GM12878 (cell line): ENCODE measurements around the gene STX1B. TPM values are rescaled to one million over a fixed set of nuclear protein-coding genes. Genes with fewer than 3 reads are reported as not detected.

ENCODE experiments used
- ATAC-seq: fragments of 200-7000 bp; cut with Tn5 transposase; 3 replicates; pipeline ENCODE4 v1.9.1; 2020; ENCODE audit warnings: mild to moderate bottlenecking, moderate library complexity
- BruUV-seq: library from RNA; stranded (reverse); fragments of 400-500 nt; replicated peaks from 2 replicates; lab custom pipeline; 2021; lab: Mats Ljungman, UMichigan
- CTCF ChIA-PET: fragments of 300-600 bp; sonication (Branson Sonifier 250); formaldehyde crosslinking; extraction: SDS; loops from one replicate; lab custom pipeline; 2021; ENCODE audit warnings: inconsistent platforms; lab: Yijun Ruan, JAX
- POLR2A ChIA-PET: fragments of 350-600 bp; formaldehyde crosslinking; extraction: SDS; loops from one replicate; lab custom pipeline; 2021; ENCODE audit warnings: inconsistent platforms; lab: Charles Lee
- RAD21 ChIA-PET: fragments of 300-600 bp; sonication (Branson Sonifier 250); formaldehyde crosslinking; loops from one replicate; lab custom pipeline; 2023; ENCODE audit warnings: antibody characterized with exemption; ENCODE audit not compliant: unreplicated experiment; lab: Charles Lee
- SMC1A ChIA-PET: fragments of 300-600 bp; sonication (Branson Sonifier 250); formaldehyde crosslinking; loops from one replicate; lab custom pipeline; 2023; ENCODE audit not compliant: unreplicated experiment, uncharacterized antibody; lab: Charles Lee
- DNase-seq: peaks from one replicate; pipeline ENCODE4 v3.0.0-alpha.2; 2011; ENCODE audit warnings: low read depth, low spot score
- FAIRE-seq: peaks from 3 replicates; lab custom pipeline; 2011; peaks lifted over from hg19 to GRCh38; lab: Jason Lieb, UNC
- H2AFZ ChIP-seq: 2 replicates; pipeline ENCODE4 v1.6.0; 2011; ENCODE audit warnings: low read depth, low read length, control low read depth; ENCODE audit not compliant: control insufficient read depth
- H3K27ac ChIP-seq: 2 replicates; pipeline ENCODE4 v1.5.1; 2011; ENCODE audit warnings: control low read depth; ENCODE audit not compliant: control insufficient read depth, insufficient read depth
- H3K27me3 ChIP-seq, 2 experiments: replicated peaks in 1 of 2; 2 replicates each; pipeline versions ENCODE4 v1.6.0 to v1.6.1; 2011; ENCODE audit warnings: low read length in 1 of 2; ENCODE audit not compliant: control insufficient read depth in 2 of 2, insufficient read depth in 2 of 2
- H3K36me3 ChIP-seq, 2 experiments: 2 replicates each; pipeline ENCODE4 v1.5.1; 2011; ENCODE audit warnings: low read length in 1 of 2; ENCODE audit not compliant: control insufficient read depth in 2 of 2, insufficient read depth in 2 of 2
- H3K4me1 ChIP-seq: 2 replicates; pipeline ENCODE4 v1.6.1; 2011; ENCODE audit warnings: mild to moderate bottlenecking, low read length, moderate library complexity, mixed read lengths; ENCODE audit not compliant: control insufficient read depth, insufficient read depth
- H3K4me2 ChIP-seq: 2 replicates; pipeline ENCODE4 v1.6.0; 2011; ENCODE audit warnings: control low read depth; ENCODE audit not compliant: control insufficient read depth, insufficient read depth
- H3K4me3 ChIP-seq: fragments of 200-600 bp; sonication (generic); 2 replicates; pipeline ENCODE4 v1.5.1; 2016
- H3K79me2 ChIP-seq: 2 replicates; pipeline ENCODE4 v1.6.0; 2011; ENCODE audit warnings: low read length; ENCODE audit not compliant: control insufficient read depth, insufficient read depth
- H3K9ac ChIP-seq: 2 replicates; pipeline ENCODE4 v1.8.0; 2011; ENCODE audit warnings: low read length, control low read depth, mixed read lengths; ENCODE audit not compliant: control insufficient read depth, insufficient read depth
- H3K9me3 ChIP-seq: replicated peaks from 3 replicates; pipeline ENCODE4 v1.5.1; 2011; ENCODE audit warnings: mild to moderate bottlenecking, low read length; ENCODE audit not compliant: control insufficient read depth, insufficient read depth
- H4K20me1 ChIP-seq: 2 replicates; pipeline ENCODE4 v1.6.0; 2011; ENCODE audit not compliant: control insufficient read depth, insufficient read depth
- BRCA1 ChIP-seq: IDR thresholded peaks from 2 replicates; pipeline ENCODE4 v1.6.1; 2011; ENCODE audit warnings: low read depth, low read length, improper control_type of control experiment
- CBFB ChIP-seq: IDR thresholded peaks from 2 replicates; pipeline ENCODE4 v1.6.1; 2016; ENCODE audit warnings: antibody characterized with exemption, low read depth
- FOS ChIP-seq: IDR thresholded peaks from 3 replicates; pipeline ENCODE4 v1.6.1; 2011; ENCODE audit warnings: borderline replicate concordance; ENCODE audit not compliant: insufficient read length; ENCODE audit errors: extremely low read depth
- HDGF ChIP-seq: fragments of 450-650 bp; IDR thresholded peaks from 2 replicates; pipeline ENCODE4 v1.6.1; 2016; ENCODE audit warnings: antibody characterized with exemption
- PAX8 ChIP-seq: fragments of 450-650 bp; IDR thresholded peaks from 2 replicates; pipeline ENCODE4 v1.6.1; 2017; ENCODE audit warnings: mild to moderate bottlenecking, moderate library complexity
- RELB ChIP-seq: fragments of 450-650 bp; IDR thresholded peaks from 2 replicates; pipeline ENCODE4 v1.6.1; 2017; ENCODE audit warnings: low read depth, mild to moderate bottlenecking, moderate library complexity
- RFX5 ChIP-seq: IDR thresholded peaks from 2 replicates; pipeline ENCODE4 v1.6.1; 2011; ENCODE audit warnings: low read depth, low read length, improper control_type of control experiment
- RUNX3 ChIP-seq: IDR thresholded peaks from 2 replicates; pipeline ENCODE4 v1.6.1; 2012; ENCODE audit warnings: low read length, inconsistent platforms
- SP1 ChIP-seq: IDR thresholded peaks from one replicate; pipeline ENCODE4 v1.6.1; 2011; ENCODE audit warnings: low read depth, low read length
- SPI1 ChIP-seq: IDR thresholded peaks from 2 replicates; pipeline ENCODE4 v1.6.1; 2011; ENCODE audit warnings: low read depth, mild to moderate bottlenecking, low read length, moderate library complexity, borderline replicate concordance; ENCODE audit not compliant: insufficient read depth
- STAT1 ChIP-seq: fragments of 450-650 bp; conservative IDR thresholded peaks from 2 replicates; pipeline ENCODE4 v1.6.1; 2014; ENCODE audit warnings: antibody characterized with exemption, mild to moderate bottlenecking
- STAT3 ChIP-seq: IDR thresholded peaks from 2 replicates; pipeline ENCODE4 v1.6.1; 2011; ENCODE audit warnings: low read depth, low read length, improper control_type of control experiment
- USF2 ChIP-seq: IDR thresholded peaks from 2 replicates; pipeline ENCODE4 v1.6.1; 2011; ENCODE audit warnings: low read depth, low read length, improper control_type of control experiment, borderline replicate concordance
- WGBS: methylation state at CpG from one replicate; pipeline ENCODE4 v1.1.6; 2016; ENCODE audit warnings: low lambda C conversion rate; ENCODE audit not compliant: insufficient replicate concordance, insufficient coverage; ENCODE audit errors: missing lambda C conversion rate; 5-methylcytosine and 5-hydroxymethylcytosine counted together
- in situ Hi-C: fragments of 300-500 bp; cut with MboI; formaldehyde crosslinking; loops from 9 replicates; pipeline ENCODE4 v1.14.3; 2018; ENCODE audit warnings: mixed read lengths
- intact Hi-C: fragments of 100-400 bp; cut with micrococcal nuclease; formaldehyde crosslinking; loops from one replicate; pipeline ENCODE4 v1.14.2; 2022; ENCODE audit not compliant: unreplicated experiment
- polyA plus RNA-seq, 11 experiments: library from polyadenylated mRNA; depleted of rRNA in 4 of 11; unstranded in 6 of 11; stranded (reverse) in 5 of 11; fragments of >200 nt; fragmentation: Nextera tagmentation in 4 of 11; fragmentation: Illumina TruSeq in 1 of 11; extraction: Ambion mirVana in 4 of 11; extraction: Trizol in 1 of 11; gene quantifications; 1 replicate in 1 of 11; 2 replicates in 10 of 11; pipeline versions ENCODE4 v1.2.1 to v1.2.3, GENCODE V29; 2011 to 2016; ENCODE audit warnings: inconsistent platforms in 2 of 11, missing spikeins in 2 of 11, low read depth in 1 of 11
- total RNA-seq, 4 experiments: library from RNA; depleted of rRNA in 3 of 4; stranded (reverse); fragments of >200 nt in 3 of 4; fragmentation: Illumina TruSeq in 1 of 4; extraction: Trizol in 1 of 4; gene quantifications; 2 replicates each; pipeline versions ENCODE4 v1.2.1 to v1.2.3, GENCODE V29; 2013 to 2021
- TF ChIP-seq, protein P1 (sequence below): fragments of 450-650 bp; IDR thresholded peaks from 2 replicates; pipeline ENCODE4 v1.6.1; 2017; ENCODE audit warnings: mild to moderate bottlenecking, low read depth, inconsistent platforms; ENCODE audit not compliant: poor library complexity, severe bottlenecking
- TF ChIP-seq, protein P2 (sequence below): fragments of 450-650 bp; IDR thresholded peaks from 2 replicates; pipeline ENCODE4 v1.6.1; 2017; ENCODE audit warnings: mild to moderate bottlenecking, moderate library complexity

The STX1B gene
- total and polyA plus RNA-seq, 10 of the 15 experiments (the other 5 are each of a cell fraction or from before 2014, with no cell fraction given) = 0.22 to 2.5 (median 1.1) TPM

DNA sequence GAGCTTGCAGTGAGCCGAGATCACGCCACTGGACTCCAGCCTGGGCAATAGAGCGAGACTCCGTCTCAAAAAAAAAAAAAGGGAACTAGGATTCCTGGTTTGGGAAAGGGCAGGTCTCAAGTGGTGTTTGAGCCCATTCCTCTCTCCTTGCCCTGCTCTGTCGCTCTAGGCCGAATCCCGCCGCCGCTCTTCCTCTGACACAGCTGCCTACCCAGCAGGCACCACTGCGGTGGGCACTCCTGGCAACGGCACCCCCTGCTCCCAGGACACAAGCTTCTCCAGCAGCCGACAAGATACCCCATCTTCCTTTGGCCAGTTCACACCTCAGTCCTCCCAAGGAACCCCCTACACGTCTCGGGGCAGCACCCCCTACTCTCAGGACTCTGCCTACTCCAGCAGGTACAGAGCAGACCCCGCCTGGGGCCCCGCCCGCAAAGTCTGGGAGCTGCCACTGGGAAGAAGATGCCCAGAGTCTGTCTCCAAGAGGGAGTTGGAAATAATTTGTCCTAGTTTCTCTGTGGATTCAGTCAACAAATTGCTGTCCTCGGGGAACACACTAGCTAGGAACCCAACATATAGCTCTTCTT is 46.4 kb downstream of the STX1B start (continued):
- TF ChIP-seq, protein P1, sequence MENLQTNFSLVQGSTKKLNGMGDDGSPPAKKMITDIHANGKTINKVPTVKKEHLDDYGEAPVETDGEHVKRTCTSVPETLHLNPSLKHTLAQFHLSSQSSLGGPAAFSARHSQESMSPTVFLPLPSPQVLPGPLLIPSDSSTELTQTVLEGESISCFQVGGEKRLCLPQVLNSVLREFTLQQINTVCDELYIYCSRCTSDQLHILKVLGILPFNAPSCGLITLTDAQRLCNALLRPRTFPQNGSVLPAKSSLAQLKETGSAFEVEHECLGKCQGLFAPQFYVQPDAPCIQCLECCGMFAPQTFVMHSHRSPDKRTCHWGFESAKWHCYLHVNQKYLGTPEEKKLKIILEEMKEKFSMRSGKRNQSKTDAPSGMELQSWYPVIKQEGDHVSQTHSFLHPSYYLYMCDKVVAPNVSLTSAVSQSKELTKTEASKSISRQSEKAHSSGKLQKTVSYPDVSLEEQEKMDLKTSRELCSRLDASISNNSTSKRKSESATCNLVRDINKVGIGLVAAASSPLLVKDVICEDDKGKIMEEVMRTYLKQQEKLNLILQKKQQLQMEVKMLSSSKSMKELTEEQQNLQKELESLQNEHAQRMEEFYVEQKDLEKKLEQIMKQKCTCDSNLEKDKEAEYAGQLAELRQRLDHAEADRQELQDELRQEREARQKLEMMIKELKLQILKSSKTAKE = no peak
- TF ChIP-seq USF2 = no peak

GRCh38 chr16:30961384-30961783 is 49.1 kb downstream of the STX1B start:
- no peak overlapping the region for H3K4me3 ChIP-seq
- POLR2A ChIA-PET = no interaction called here
- FAIRE-seq = no peak
- H3K36me3 ChIP-seq = peaks cover 28 to 31% of the 10 kb centered on the region in 2 experiments
- CTCF ChIA-PET = no interaction called here
- peaks cover 12% of the 10 kb centered on the region for H3K79me2 ChIP-seq
- RAD21 ChIA-PET = no interaction called here
- H3K27me3 ChIP-seq = no peaks in the 10 kb centered on the region
- H3K4me1 ChIP-seq = peaks cover 8% of the 10 kb centered on the region
- no peak overlapping the region for H2AFZ ChIP-seq
- SMC1A ChIA-PET = interaction anchor here (1.7 kb wide), 1 partner anchor 24 kb away, joined by 3 read pairs; the partner anchor contains the start of gene HSD3B7
- in situ Hi-C loops (no loop called here), intact Hi-C loops (no loop called here)
- no peak overlapping the region for H3K9ac ChIP-seq
- H3K27ac ChIP-seq = no peak overlapping the region
- no peaks in the 10 kb centered on the region; the same call in 1 of the 2 replicates for H4K20me1 ChIP-seq
- no peak for ATAC-seq
- H3K9me3 ChIP-seq = no peaks in the 10 kb centered on the region
- no TSS peak for BruUV-seq
- 98% methylated on average over 11 of the region's 11 CpGs for WGBS
- no peak overlapping the region for H3K4me2 ChIP-seq
- no peak for DNase-seq
- no peak for TF ChIP-seq RFX5
- TF ChIP-seq RUNX3 = no peak
- TF ChIP-seq, protein P2, sequence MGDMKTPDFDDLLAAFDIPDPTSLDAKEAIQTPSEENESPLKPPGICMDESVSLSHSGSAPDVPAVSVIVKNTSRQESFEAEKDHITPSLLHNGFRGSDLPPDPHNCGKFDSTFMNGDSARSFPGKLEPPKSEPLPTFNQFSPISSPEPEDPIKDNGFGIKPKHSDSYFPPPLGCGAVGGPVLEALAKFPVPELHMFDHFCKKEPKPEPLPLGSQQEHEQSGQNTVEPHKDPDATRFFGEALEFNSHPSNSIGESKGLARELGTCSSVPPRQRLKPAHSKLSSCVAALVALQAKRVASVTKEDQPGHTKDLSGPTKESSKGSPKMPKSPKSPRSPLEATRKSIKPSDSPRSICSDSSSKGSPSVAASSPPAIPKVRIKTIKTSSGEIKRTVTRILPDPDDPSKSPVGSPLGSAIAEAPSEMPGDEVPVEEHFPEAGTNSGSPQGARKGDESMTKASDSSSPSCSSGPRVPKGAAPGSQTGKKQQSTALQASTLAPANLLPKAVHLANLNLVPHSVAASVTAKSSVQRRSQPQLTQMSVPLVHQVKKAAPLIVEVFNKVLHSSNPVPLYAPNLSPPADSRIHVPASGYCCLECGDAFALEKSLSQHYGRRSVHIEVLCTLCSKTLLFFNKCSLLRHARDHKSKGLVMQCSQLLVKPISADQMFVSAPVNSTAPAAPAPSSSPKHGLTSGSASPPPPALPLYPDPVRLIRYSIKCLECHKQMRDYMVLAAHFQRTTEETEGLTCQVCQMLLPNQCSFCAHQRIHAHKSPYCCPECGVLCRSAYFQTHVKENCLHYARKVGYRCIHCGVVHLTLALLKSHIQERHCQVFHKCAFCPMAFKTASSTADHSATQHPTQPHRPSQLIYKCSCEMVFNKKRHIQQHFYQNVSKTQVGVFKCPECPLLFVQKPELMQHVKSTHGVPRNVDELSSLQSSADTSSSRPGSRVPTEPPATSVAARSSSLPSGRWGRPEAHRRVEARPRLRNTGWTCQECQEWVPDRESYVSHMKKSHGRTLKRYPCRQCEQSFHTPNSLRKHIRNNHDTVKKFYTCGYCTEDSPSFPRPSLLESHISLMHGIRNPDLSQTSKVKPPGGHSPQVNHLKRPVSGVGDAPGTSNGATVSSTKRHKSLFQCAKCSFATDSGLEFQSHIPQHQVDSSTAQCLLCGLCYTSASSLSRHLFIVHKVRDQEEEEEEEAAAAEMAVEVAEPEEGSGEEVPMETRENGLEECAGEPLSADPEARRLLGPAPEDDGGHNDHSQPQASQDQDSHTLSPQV = no peak
- no peak for TF ChIP-seq HDGF
- no peak for TF ChIP-seq FOS
- no peak for TF ChIP-seq RELB
- no peak for TF ChIP-seq BRCA1
- no peak for TF ChIP-seq PAX8
- no peak for TF ChIP-seq SPI1
- TF ChIP-seq CBFB = no peak
- no peak for TF ChIP-seq SP1
- TF ChIP-seq STAT1 = no peak
- TF ChIP-seq STAT3 = no peak
